HepG2 (cell line): Measurements from ENCODE around the gene BLMH. TPM values are rescaled to one million over a fixed set of nuclear protein-coding genes. Genes with fewer than 3 reads are reported as not detected.

ENCODE experiments used
- KMT2A ChIP-seq: sonication (generic); formaldehyde crosslinking; IDR thresholded peaks from 2 replicates; pipeline ENCODE4 v1.4.0; 2020; ENCODE audit warnings: missing genetic modification reagents
- MEF2D ChIP-seq: sonication (generic); formaldehyde crosslinking; IDR thresholded peaks from 2 replicates; pipeline ENCODE4 v1.5.1; 2020; ENCODE audit warnings: mild to moderate bottlenecking, missing genetic modification reagents
- NCOA2 ChIP-seq: sonication (generic); formaldehyde crosslinking; IDR thresholded peaks from 2 replicates; pipeline ENCODE4 v1.8.0; 2022; ENCODE audit warnings: inconsistent platforms
- PAX8 ChIP-seq: sonication (generic); formaldehyde crosslinking; IDR thresholded peaks from 2 replicates; pipeline ENCODE4 v1.8.0; 2022; ENCODE audit warnings: mild to moderate bottlenecking, missing genetic modification reagents, borderline replicate concordance
- POGZ ChIP-seq: sonication (generic); formaldehyde crosslinking; IDR thresholded peaks from 2 replicates; pipeline ENCODE4 v1.4.0; 2020; ENCODE audit warnings: mild to moderate bottlenecking, missing genetic modification reagents
- SNAPC2 ChIP-seq: sonication (generic); formaldehyde crosslinking; IDR thresholded peaks from 2 replicates; pipeline ENCODE4 v1.8.1; 2022; ENCODE audit warnings: mild to moderate bottlenecking, missing genetic modification reagents
- SNRNP70 ChIP-seq: fragments of 200-400 bp; formaldehyde crosslinking; IDR thresholded peaks from 2 replicates; pipeline ENCODE4 v1.6.1; 2017; ENCODE audit warnings: mild to moderate bottlenecking, low read depth, low read length, moderate library complexity
- SOX6 ChIP-seq, 2 experiments: fragments of 450-650 bp in 1 of 2; sonication (generic) in 1 of 2; formaldehyde crosslinking in 1 of 2; IDR thresholded peaks; 2 replicates each; pipeline versions ENCODE4 v1.4.0 to v1.6.1; 2017 to 2020; ENCODE audit warnings: antibody characterized with exemption in 1 of 2, mild to moderate bottlenecking in 1 of 2, missing genetic modification reagents in 1 of 2
- ZMYM2 ChIP-seq: sonication (generic); formaldehyde crosslinking; IDR thresholded peaks from 2 replicates; pipeline ENCODE4 v1.8.0; 2022; ENCODE audit warnings: mild to moderate bottlenecking, missing genetic modification reagents
- ZNF121 ChIP-seq: sonication (generic); formaldehyde crosslinking; IDR thresholded peaks from 2 replicates; pipeline ENCODE4 v1.5.0; 2020; ENCODE audit warnings: mild to moderate bottlenecking, missing genetic modification reagents
- ZNF136 ChIP-seq: sonication (generic); formaldehyde crosslinking; IDR thresholded peaks from 2 replicates; pipeline ENCODE4 v1.8.1; 2022; ENCODE audit warnings: low read depth, mild to moderate bottlenecking, moderate library complexity, missing genetic modification reagents
- ZNF160 ChIP-seq: sonication (generic); formaldehyde crosslinking; IDR thresholded peaks from 2 replicates; pipeline ENCODE4 v1.8.0; 2022; ENCODE audit warnings: mild to moderate bottlenecking, inconsistent platforms, missing genetic modification reagents
- ZNF264 ChIP-seq: sonication (generic); formaldehyde crosslinking; IDR thresholded peaks from 2 replicates; pipeline ENCODE4 v1.4.0; 2020; ENCODE audit warnings: missing genetic modification reagents
- ZNF337 ChIP-seq: sonication (generic); formaldehyde crosslinking; IDR thresholded peaks from 2 replicates; pipeline ENCODE4 v1.5.1; 2020; ENCODE audit warnings: missing genetic modification reagents, low read depth, mild to moderate bottlenecking, borderline replicate concordance
- ZNF383 ChIP-seq: sonication (generic); formaldehyde crosslinking; IDR thresholded peaks from 2 replicates; pipeline ENCODE4 v1.4.0; 2020; ENCODE audit warnings: missing genetic modification reagents, mild to moderate bottlenecking, borderline replicate concordance
- ZNF557 ChIP-seq: sonication (generic); formaldehyde crosslinking; IDR thresholded peaks from 2 replicates; pipeline ENCODE4 v1.4.0; 2020; ENCODE audit warnings: missing genetic modification reagents
- ZNF562 ChIP-seq: sonication (generic); formaldehyde crosslinking; IDR thresholded peaks from 2 replicates; pipeline ENCODE4 v1.8.0; 2022; ENCODE audit warnings: missing genetic modification reagents, borderline replicate concordance
- ZNF761 ChIP-seq: sonication (generic); formaldehyde crosslinking; conservative IDR thresholded peaks from 2 replicates; pipeline ENCODE4 v1.4.0; 2020; ENCODE audit warnings: mild to moderate bottlenecking, missing genetic modification reagents
- ZNF878 ChIP-seq: sonication (generic); formaldehyde crosslinking; IDR thresholded peaks from 2 replicates; pipeline ENCODE4 v1.8.1; 2023; ENCODE audit warnings: mild to moderate bottlenecking, missing genetic modification reagents, moderate library complexity
- ZSCAN21 ChIP-seq: sonication (generic); formaldehyde crosslinking; IDR thresholded peaks from 2 replicates; pipeline ENCODE4 v1.8.0; 2022; ENCODE audit warnings: mild to moderate bottlenecking, missing genetic modification reagents, moderate library complexity, borderline replicate concordance
- polyA plus RNA-seq, 8 experiments: library from polyadenylated mRNA; depleted of rRNA in 3 of 8; stranded (reverse) in 7 of 8; unstranded in 1 of 8; fragments of >200 nt; fragmentation: Illumina TruSeq in 4 of 8; extraction: Trizol in 4 of 8; gene quantifications; 2 replicates each; pipeline versions ENCODE4 v1.2.1 to v1.2.3, GENCODE V29; 2011 to 2016; ENCODE audit warnings: low read depth in 4 of 8, missing spikeins in 1 of 8, mixed read lengths in 1 of 8; ENCODE audit not compliant: insufficient read depth in 1 of 8
- total RNA-seq, 5 experiments: library from RNA; depleted of rRNA; stranded (reverse); fragments of >200 nt; fragmentation: Illumina TruSeq; extraction: Trizol; gene quantifications; 2 replicates each; pipeline ENCODE4 v1.2.3, GENCODE V29; 2016; ENCODE audit warnings: low read depth in 1 of 5
- TF ChIP-seq, protein P1 (sequence below): IDR thresholded peaks from 2 replicates; pipeline ENCODE4 v1.6.1; 2016; ENCODE audit warnings: control low read depth
- TF ChIP-seq, protein P2 (sequence below), 2 experiments: sonication (generic) in 1 of 2; formaldehyde crosslinking in 1 of 2; IDR thresholded peaks; 2 replicates each; pipeline versions ENCODE4 v1.4.0 to v1.6.1; 2016 to 2020; ENCODE audit warnings: borderline replicate concordance in 1 of 2, low read depth in 1 of 2, mild to moderate bottlenecking in 1 of 2, missing genetic modification reagents in 1 of 2
- TF ChIP-seq, protein P3 (sequence below): sonication (generic); formaldehyde crosslinking; conservative IDR thresholded peaks from 2 replicates; pipeline ENCODE4 v1.8.0; 2022; ENCODE audit warnings: missing genetic modification reagents

The BLMH gene
- total and polyA plus RNA-seq, 2 of the 13 experiments (the other 11 are each of a cell fraction or from before 2014, with no cell fraction given), result 12.1 to 41.0 TPM

DNA sequence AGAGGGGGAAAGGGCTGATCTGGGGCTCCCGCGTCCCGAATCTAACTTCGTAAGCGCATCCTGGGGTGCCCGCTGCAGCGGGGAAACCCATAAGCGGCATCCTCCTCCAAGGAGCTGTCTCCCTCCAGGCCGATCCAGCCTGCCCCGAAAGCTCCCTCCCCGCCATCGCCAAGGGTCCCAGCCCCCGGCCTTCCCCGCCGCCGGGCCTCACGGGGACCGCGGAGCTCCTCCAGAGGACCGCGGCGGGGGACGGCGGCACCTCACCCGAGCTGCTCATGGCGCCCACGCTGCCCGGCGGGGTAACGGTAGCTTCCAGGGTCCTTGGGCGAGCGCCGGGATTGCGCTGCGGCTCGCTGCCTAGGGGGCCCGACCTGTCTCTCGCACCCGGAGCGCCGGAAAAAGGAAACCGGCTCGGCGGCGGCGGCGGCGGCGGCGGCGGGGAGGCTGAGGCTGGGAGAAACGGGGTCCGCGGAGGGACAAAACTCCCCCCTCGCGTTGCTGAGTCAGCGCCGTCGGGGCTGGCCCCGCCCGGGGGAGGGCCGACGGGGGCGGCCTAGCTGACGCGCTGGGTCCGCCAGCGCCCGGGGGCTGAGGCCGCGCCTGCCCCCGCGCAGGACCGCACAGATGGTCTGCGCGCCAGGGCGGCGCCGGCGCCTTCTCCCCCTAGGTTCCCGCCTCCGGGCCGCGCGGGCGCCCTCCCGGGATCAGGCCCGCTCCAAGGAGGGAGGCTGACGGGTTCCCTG is at the start of gene BLMH (continued):
- TF ChIP-seq KMT2A (CRISPR knock-in tag) (no peak), PAX8 (CRISPR knock-in tag) (no peak), SNAPC2 (CRISPR knock-in tag) (no peak), ZNF761 (peak; percentile 55; the same call in 1 of the 2 replicates), SOX6 (IDR thresholded peaks at IDR 0.05) (no peak), SOX6 (CRISPR knock-in tag; IDR thresholded peaks at IDR 0.05) (peak; percentile 38; the same call in 1 of the 2 replicates), ZMYM2 (CRISPR knock-in tag) (no peak), ZNF878 (CRISPR knock-in tag) (no peak), ZNF136 (CRISPR knock-in tag) (no peak), ZSCAN21 (CRISPR knock-in tag) (no peak), SNRNP70 (no peak), ZNF557 (CRISPR knock-in tag) (no peak), POGZ (CRISPR knock-in tag) (no peak), ZNF264 (CRISPR knock-in tag) (no peak), MEF2D (no peak), ZNF121 (CRISPR knock-in tag) (no peak; the same call in 1 of the 2 replicates), ZNF383 (no peak), ZNF160 (no peak), NCOA2 (CRISPR knock-in tag) (no peak), ZNF337 (CRISPR knock-in tag) (no peak), ZNF562 (no peak)
- TF ChIP-seq, protein P1, sequence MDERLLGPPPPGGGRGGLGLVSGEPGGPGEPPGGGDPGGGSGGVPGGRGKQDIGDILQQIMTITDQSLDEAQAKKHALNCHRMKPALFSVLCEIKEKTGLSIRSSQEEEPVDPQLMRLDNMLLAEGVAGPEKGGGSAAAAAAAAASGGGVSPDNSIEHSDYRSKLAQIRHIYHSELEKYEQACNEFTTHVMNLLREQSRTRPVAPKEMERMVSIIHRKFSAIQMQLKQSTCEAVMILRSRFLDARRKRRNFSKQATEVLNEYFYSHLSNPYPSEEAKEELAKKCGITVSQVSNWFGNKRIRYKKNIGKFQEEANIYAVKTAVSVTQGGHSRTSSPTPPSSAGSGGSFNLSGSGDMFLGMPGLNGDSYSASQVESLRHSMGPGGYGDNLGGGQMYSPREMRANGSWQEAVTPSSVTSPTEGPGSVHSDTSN (CRISPR knock-in tag), result no peak
- TF ChIP-seq, protein P2, sequence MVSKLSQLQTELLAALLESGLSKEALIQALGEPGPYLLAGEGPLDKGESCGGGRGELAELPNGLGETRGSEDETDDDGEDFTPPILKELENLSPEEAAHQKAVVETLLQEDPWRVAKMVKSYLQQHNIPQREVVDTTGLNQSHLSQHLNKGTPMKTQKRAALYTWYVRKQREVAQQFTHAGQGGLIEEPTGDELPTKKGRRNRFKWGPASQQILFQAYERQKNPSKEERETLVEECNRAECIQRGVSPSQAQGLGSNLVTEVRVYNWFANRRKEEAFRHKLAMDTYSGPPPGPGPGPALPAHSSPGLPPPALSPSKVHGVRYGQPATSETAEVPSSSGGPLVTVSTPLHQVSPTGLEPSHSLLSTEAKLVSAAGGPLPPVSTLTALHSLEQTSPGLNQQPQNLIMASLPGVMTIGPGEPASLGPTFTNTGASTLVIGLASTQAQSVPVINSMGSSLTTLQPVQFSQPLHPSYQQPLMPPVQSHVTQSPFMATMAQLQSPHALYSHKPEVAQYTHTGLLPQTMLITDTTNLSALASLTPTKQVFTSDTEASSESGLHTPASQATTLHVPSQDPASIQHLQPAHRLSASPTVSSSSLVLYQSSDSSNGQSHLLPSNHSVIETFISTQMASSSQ (IDR thresholded peaks at IDR 0.05; ENCODE audit: low read depth), result no peak
- TF ChIP-seq, protein P2 (CRISPR knock-in tag; IDR thresholded peaks at IDR 0.05; ENCODE audit: borderline replicate concordance), result peak; percentile 20; the same call in 1 of the 2 replicates
- TF ChIP-seq, protein P3, sequence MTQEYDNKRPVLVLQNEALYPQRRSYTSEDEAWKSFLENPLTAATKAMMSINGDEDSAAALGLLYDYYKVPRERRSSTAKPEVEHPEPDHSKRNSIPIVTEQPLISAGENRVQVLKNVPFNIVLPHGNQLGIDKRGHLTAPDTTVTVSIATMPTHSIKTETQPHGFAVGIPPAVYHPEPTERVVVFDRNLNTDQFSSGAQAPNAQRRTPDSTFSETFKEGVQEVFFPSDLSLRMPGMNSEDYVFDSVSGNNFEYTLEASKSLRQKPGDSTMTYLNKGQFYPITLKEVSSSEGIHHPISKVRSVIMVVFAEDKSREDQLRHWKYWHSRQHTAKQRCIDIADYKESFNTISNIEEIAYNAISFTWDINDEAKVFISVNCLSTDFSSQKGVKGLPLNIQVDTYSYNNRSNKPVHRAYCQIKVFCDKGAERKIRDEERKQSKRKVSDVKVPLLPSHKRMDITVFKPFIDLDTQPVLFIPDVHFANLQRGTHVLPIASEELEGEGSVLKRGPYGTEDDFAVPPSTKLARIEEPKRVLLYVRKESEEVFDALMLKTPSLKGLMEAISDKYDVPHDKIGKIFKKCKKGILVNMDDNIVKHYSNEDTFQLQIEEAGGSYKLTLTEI (CRISPR knock-in tag), result no peak
